Colon (tissue), 2 donors: Measurements from ENCODE around the gene CCL23.
"Not testable (repeated sequence)": the region's sequence is repeated elsewhere in the genome, so short reads cannot be mapped to it uniquely, and the experiment has no call there.

Experiments
- FAIRE-seq: peaks from 2 replicates; lab custom pipeline; 2012; peaks lifted over from hg19 to GRCh38; lab: Jason Lieb, UNC
- donor health status: control.
- donor health status: control.

Gene CCL23

GRCh38 chr17:36017799-36018198, at the start of gene CCL23:
Gene CCL23 (minus strand): TSS chr17:36017972. CDS start chr17:36017897, 75 bp downstream.
- no peak for FAIRE-seq

GRCh38 chr17:36066365-36066985, 48.7 kb upstream of the CCL23 start:
- no peak for FAIRE-seq

GRCh38 chr17:36063786-36064541, 46.2 kb upstream of the CCL23 start, which contains the start of gene CCL18:
Gene CCL18 (plus strand): TSS chr17:36064272. CDS start chr17:36064343, 71 bp downstream.
- FAIRE-seq: no peak

GRCh38 chr17:36060816-36061215, 43.0 kb upstream of the CCL23 start:
- no peak for FAIRE-seq

- FAIRE-seq: no peak
Observed at GRCh38 chr17:36059406-36059805, 41.6 kb upstream of the CCL23 start.

GRCh38 chr17:36057911-36058310, 40.1 kb upstream of the CCL23 start:
- no peak for FAIRE-seq

- FAIRE-seq: no peak
Observed at GRCh38 chr17:36055921-36056520, 38.2 kb upstream of the CCL23 start.

GRCh38 chr17:36055171-36055570, 37.4 kb upstream of the CCL23 start:
- no peak for FAIRE-seq

GRCh38 chr17:36049643-36050042, 31.9 kb upstream of the CCL23 start:
- FAIRE-seq: no peak

- FAIRE-seq: no peak
Observed at GRCh38 chr17:36048066-36048465, 30.3 kb upstream of the CCL23 start.

- no peak for FAIRE-seq
Observed at GRCh38 chr17:36036235-36036634, 18.5 kb upstream of the CCL23 start.

- no peak for FAIRE-seq
Observed at GRCh38 chr17:36034127-36034526, 16.4 kb upstream of the CCL23 start.

GRCh38 chr17:36030956-36031355, 13.2 kb upstream of the CCL23 start:
- no peak for FAIRE-seq

GRCh38 chr17:36027761-36028160, 10.0 kb upstream of the CCL23 start:
- no peak for FAIRE-seq

GRCh38 chr17:36024106-36024869, 6.5 kb upstream of the CCL23 start:
- no peak for FAIRE-seq

GRCh38 chr17:36019423-36019822, 1.7 kb upstream of the CCL23 start:
- FAIRE-seq: no peak

- no peak for FAIRE-seq
Observed at GRCh38 chr17:36016555-36016954, 1.2 kb downstream of the CCL23 start.

GRCh38 chr17:36015895-36016294, 1.9 kb downstream of the CCL23 start:
- not testable (repeated sequence) for FAIRE-seq

- FAIRE-seq: no peak
Observed at GRCh38 chr17:36014946-36015345, 2.8 kb downstream of the CCL23 start.

- no peak for FAIRE-seq
Observed at GRCh38 chr17:36011201-36011600, 6.6 kb downstream of the CCL23 start.

GRCh38 chr17:36008998-36009665, 8.6 kb downstream of the CCL23 start:
- FAIRE-seq: no peak

GRCh38 chr17:36004594-36005108, 13.1 kb downstream of the CCL23 start:
- no peak for FAIRE-seq
